Medulla oblongata (tissue), 1 donor: Measurements from ENCODE around the gene NPAS2.
A peak's percentile ranks its signal among the peaks of the same experiment; 100 is the strongest.

Source experiments
- DNase-seq: peaks from one replicate; pipeline ENCODE4 v3.0.0-alpha.2; 2015; ENCODE audit errors: extremely low spot score

The NPAS2 gene

DNA sequence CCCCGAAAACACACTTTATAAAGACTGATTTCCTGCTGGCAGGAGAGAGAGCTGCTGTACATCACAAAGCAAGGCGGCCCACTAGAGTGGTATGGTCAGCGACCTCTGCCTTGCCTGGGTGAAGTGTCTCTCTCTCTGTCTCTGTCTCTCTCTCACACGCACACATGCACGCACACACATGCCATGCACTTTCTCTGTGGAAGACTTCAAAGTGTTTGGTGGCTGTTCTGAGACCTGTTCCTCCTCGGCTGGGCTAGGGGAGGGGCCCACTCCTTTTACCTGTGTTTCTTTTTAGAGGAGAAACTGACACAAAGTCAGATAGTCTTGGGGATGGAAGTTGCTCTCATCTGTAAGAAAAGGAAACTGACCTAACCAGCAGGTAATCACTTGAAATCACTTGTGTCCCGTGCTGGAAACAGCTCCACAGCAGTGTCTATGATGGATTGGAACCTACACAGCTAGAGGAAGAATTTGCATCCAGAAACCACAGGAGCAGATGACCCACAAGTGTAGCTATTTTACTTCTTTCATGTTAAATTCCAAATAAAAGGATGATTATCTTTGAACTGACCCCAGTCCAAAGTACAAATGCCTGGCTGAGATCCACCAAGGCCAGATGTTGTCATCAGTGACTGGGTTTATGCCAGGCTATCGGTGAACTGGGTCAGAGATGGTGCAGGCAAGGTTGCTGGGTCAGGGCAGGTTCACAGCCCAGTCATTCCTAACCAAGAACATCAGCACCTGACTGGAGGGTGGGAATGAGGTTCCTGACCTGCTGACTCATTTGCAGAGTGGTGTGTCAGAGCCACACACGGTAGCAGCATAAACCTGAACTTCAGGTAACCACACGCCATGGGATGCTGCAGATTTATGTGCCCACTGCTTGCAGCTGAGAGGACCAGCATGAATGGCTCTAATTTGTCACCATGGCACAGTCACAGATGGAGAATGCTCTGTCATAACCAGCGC is 63.0 kb downstream of the NPAS2 start:
- DNase-seq = no peak

DNA sequence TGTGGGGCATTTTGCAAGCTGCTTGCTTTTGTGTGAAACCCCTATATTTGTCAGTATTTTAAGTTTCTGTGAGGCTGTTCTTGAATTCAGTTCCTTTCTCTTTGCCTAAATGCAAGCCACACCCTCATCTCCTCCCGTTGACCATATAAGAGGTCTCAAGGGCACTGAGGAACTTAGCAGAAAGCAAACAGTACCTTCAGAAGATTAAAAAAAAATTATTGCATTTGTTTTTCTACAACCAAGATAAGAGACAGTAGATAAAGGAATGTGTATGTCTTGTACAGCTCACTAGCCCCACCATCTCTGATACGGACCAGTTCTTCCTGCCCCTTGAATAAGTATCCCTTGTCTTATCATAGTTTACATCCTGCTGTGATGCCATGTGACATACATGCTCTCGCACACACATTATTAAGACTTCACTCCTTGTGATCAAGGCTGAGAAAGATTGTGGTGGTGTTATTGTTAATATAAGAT is 64.2 kb downstream of the NPAS2 start:
- no peak for DNase-seq

DNA sequence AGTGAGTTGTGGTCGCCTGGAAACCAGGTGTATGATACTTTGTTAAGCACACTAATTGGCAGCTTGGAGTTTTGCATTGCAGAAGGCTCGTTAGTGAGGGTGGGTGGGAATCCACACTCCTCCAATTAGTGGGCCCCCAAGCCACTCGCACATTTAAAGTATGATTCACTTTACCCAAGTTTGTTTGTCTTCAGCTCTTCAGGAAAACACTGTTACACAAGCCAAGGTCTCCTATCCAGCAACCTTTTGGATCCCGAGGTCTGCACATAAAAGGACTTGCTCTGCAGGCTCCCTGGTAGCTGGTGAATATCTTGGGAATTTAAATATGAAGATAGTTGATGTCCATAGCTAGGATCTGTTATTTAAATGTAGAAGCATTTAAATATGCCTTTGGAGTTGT is 66.1 kb downstream of the NPAS2 start:
- no peak for DNase-seq

DNA sequence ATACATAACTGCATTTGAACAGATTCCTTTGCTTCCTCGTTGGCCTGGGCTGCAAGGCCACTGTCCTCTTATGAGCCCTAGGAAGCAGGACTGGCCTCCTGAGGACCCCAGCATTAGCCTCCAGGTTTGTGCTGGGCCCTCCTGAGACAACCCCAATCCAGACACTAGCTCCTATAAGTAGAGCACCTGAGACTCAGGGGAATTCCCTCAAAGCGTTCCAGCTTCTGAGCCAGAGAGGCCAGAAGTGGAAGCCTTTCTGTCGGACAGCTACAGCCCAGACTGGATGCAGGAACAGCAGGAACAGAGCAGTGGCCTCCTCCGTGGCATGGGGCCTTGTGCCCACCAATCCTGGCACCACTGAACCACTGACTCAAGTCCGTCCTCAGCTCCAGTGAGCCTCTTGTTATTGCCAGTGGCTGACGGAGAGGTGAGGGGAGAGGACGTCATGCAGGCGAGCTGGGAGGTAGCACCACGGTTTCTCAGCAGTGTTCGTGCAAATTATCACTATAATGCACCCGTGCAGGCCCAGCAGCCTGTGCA is 67.2 kb downstream of the NPAS2 start:
- no peak for DNase-seq

DNA sequence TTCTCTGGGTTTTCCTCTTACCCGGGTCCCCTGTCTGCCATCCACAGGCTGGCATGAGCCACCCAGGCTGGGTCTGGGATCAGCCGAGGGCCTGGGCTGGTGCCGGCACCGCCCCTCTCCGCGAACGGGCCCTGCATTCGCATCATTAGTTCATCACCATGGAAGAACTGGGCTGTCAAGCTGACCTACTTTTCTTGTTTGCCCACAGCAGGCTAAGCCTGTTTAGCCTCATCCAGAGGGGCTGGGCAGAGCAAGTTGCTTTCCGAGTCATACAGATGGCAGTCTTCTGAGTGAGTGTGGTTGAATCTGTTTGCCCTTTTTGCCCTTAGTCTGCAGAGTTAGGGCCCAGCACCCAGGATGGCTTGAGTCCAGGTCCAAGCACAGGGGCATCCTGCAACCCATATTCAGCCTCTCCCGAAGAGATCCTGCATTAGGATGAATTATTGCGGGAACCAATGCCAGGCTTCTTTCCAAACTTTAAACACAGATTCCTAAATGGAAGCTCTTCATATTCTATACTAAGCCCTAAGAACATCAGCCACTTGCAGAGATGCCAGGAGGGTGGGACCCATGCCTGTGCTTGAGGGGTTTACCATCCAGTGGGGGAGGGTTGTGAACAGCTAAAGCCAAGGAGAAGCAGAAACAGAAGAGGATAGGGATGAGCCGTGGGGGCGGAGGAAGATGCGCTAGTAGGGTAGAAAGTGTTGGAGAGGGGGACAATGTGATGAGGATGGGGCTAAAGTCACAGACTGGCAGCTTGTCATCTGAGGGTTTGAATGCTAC is 68.0 kb downstream of the NPAS2 start:
- peak; percentile 62 for DNase-seq

DNA sequence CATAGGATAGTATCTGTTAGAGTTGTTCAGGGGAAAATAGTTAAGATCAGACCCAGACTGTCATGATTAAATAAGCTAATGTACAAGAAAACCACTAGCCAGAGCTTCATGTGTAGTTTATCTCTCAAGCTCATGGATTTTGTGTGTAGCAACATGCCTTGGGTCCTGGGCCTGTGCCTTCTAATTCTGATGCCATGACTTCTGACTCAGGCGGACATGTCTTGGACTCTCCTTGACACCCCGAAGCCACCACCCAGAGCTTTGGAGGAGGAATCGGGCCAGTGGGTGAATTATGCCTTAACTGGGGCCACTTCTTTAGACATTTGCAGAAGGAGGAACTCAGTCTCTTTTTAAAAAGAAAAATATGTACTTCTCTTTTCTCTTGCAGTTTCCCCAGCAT is 68.7 kb downstream of the NPAS2 start:
- no peak for DNase-seq

DNA sequence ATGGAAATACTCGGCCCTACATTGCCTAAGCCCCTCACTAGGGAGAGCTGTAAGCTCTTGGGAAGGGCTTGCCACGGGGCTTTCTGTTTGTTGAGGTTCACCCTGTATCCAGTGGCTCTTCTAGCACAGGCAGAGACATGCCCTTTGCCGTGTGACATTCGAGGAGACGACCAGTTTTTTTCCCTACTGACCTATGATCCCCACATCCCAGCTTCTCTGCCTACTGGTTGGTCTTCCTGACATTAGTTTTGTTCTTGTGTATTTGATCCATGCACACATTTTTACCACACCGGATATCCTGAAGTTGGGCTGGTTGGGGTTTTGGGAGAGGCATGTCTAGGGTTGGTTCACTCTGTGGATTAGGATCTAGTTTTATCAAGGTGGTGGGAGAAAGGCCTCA is 69.3 kb downstream of the NPAS2 start:
- no peak for DNase-seq

DNA sequence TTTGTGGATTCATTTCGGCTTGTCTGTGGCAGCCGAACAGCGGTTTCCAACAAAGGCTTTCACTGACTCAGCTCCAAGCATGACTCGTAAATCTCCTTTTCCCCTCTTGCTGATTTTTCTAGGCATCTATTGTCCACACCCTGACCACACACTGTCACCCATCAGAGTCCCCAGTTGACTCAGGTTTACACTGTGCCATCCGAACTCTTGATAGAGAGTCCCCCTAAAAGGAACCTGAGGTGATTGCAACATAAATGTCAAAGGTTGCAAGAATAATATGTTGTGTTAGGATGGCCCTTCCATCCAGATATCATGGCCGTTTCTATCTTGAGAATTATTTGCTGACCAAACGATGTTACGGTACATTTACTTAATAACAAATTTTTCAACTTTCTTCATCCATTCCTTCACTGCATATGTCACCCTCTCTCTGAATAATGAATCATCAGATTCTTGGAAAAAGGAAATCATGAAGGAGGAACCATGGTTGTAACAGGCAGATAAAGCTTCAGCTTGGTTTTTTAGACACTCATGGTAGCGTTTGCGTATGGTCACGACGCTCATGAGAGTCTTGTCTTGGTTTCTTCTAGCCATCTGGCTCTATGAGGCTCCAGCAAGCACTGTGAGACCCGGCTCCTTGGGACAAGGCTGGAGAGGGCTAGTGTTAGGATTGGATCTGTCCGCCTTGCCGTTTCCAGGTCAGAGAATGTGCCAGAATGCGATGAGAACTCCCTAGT is 72.1 kb downstream of the NPAS2 start:
- no peak for DNase-seq

DNA sequence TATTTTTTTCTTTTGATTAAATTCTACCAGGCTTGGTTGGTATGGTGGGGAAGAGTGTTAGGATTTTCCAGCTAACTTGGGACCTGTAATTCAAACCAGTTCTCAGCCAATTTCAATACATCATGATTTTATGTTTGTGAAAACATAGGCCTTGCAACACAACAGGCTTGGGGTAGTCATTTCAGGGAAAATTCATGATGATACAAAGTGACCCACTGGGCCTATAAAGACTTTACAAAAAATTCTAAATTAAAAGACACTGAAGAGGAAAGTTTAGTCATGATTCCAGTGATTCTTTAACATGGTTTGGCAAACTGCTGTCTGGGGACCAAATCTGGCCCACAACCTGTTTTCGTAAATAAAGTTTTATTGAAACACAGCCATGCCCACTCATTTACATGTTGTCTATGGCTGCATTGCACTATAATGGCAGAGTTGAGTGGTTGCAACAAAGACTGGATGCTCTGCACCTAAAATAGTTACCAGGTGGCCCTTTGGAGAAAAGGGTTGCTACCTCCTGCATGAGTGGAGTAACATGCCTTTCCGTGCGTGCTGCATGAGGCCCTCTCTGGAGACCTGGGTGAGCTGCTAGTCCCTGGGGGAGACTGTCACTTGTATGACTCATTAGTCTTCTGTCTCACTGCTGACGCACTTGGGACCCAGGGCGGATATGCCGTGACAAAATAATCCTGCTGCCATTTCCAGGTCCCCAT is 73.6 kb downstream of the NPAS2 start:
- DNase-seq = no peak

DNA sequence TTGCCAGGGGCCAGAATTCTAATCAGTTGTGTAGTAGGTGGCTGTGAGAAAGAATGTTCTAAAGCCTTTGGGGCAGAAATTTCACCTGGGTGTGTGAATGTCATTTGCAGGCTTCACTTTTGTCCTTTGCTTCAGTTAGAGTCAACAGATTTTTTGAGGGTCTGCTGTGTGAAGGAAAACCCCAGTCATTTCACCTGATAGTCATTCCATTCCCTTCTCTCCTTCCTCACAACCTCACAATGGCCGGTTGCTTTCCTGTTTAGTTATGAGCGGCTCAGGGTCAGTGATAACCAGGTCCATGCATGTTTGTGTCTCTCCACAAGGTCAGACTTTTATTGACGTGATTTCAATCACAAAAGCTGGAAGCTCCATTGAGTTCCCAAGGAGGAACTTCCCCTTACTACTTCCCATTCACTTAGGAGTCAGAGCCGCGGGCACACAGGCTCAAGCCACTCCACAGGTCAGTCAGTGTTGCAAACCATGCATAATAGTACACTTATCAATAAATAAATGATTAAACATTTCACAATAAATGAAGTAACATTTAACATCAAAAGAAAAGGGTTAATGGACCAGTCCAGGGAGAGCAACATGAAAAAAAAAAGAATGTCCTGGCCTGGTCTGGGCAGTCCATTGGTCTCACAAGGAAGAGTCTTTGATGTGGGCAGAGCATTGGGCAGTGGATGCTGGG is 74.3 kb downstream of the NPAS2 start:
- no peak for DNase-seq

DNA sequence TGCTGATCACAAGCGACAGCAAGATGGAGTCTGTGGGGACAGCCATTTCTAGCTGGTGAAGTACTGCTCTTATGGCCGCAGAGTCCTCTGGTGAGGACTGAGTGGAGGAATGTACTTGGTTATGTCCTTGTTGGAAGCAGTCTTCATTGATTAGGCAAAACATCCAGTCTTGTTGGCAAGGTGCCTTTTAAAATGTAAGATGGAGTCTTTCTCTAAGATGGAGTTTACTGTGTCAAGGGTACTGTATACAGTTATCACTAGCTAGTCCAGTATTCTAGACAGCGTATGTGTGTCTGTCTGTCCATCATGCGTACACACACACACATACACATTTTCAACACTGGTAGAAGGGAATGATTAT is 74.8 kb downstream of the NPAS2 start:
- DNase-seq = no peak

DNA sequence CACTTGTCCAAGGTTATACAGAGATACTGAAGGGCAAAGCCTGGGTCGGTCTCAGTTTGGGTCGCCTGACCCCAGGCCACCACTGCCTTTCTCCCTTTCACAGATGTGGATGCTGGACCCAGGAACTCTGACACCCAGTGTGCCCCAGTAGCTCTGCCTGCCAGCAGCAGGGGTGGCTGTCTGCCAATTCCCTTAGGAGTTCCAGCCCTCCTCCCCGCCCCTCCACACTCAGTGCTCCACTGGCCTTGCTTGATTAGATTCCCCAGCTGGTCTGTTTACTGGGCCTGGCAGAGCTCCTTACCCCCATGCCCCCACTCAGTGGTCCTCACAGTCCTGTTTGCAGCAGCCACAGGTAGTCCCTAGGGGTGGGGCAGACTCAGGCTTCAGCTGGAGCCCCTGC is 75.5 kb downstream of the NPAS2 start:
- peak; percentile 75 for DNase-seq

DNA sequence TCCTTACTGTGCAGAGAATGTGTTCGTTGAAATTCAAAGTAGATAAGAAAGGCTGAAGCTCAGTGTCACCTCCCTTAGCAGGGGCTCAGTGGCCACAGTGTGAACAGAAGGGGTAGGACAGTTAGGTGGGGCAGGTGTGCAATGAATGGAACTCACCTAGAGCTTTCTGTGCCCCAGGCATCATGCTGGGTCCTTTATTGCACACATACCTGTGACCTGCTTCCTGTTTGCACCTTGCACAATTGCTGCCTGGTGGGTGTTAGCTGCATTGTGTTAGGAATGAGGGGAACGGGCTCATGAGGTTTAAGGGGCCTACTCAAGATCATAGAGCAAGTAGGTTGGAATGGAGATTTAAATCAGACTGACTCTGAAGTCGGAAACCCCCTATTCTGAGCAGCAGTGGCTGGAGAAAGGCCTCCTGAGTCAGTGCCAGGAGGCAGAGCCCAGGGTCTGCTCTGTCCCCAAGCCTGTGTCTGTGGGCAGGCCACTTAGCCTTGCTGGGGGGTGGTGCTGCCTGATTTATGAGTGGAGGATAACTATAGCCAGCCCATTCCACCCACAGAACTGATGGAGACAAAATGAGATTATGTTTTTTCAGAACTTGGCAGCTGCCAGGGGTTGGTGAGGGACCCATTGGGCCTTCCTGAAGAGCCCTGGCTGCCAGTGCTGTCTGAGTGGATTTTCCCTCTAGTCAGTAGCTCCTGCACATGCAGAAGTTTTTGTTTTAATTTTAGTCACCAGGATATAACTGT is 76.2 kb downstream of the NPAS2 start:
- DNase-seq = peak; percentile 37

DNA sequence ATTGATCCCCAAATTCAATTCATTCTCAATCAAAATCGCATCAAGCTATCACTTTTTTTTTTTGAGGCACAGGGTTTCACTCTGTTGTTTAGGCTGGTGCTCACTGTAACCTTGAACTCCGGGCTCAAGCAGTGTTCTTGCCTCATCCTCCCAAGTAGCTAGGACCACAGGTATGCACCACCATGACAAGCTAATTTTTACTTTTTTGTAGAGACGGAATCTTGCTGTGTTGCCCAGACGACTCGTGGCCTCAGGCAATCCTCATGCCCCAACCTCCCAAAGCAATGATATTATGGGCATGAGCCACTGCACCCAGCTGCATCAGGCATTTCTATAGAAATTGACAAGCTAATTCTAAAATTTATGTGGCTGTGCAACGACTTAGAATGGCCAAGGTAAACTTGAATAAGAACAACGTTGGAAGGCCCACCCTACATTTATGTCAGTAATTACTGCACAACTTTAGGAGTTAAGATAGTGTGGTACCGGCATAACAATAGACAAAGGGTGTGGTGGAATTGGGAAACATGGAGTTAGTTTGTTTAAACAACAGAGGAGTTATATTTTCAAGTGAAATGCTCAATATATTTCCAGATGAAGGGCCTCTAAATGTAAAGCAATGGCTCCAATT is 78.2 kb downstream of the NPAS2 start:
- DNase-seq = no peak

DNA sequence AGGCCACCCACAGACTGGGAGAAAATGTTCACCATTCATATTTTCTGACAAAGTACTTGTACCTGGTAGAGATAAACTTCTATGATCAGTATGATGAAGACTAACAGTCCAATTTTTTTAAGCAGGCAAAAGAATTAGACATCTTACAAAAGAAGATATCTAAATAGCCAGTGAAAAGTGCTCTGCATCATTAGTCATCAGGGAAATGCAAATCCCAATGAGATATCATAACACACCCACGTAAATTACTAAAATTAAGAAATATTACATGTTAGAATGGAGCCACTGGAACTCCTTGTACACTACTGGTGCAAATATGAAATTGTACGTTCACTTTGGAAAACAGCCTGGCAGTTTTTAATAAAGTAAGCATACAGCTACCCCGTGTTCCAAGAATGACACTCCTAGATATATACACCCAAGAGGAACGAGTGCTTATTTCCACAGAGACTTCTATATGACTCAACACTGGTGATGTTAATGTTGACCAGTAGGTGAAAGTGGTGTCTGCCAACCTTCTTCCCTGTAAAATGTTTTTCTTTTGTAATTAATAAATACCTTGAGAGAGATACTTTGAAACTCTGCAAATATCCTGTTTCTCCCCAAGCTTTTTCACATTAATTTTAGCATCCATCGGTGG is 80.3 kb downstream of the NPAS2 start:
- no peak for DNase-seq

DNA sequence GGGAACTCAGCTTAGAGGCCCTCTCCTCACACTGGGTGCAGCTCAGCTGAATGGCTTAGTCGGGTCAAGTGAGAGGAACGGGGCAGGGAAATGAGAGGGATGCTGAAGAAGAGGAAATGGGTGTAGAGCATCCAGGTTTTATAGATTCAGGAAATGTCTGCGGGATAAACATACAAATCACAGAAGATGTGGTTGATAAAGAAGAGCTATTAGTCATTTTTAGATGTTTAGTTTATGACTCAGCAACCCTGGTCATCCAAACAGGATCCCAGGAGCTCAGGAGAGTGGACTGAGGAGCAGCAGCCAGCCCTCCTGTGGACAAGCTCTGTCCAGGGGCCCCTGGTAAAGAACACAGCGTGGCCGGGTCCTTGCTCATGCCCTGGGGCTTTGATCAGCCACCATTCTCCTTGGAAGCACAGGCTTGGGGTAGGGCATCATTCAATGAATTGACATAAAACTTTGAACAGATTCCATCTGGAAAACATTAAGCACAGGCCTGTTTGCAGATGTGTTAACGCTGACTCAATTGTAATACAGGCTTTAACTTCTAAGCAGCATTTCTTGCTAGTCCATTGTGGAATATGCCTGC is 83.0 kb downstream of the NPAS2 start:
- DNase-seq = no peak

DNA sequence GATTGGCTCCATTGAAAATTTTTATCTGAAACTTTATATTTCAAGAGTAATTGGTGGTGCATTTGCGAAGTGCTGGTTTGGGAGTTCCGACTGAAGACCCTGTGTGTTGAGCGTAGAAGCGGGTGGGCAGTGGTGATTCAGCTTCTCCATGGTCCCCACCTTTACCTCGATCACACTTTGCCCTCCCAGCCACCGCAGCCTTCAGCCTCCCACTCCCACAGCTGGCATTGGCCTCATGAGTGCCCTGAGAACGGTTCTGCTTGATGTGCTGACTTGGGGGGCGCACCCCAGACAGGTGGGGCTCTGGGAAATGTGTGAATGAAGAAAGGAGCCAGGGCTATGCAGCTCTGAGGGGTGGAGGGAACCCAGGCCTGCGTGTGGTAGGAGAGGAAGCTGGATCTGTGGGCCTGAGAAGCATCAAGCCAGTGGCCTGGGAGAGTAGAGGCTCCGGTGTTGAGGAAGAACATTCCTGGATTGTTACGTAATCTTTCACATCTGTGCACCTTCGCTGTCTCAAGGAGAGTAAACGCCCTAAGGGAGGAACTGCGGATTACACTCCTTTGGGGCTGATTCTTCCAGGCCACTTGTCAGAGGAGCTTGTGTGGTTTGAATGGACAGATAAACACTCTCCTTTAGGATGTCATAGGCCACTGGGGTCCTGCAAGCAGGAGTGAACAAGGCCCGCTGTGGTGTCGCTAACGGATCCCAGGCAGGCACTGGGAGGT is 83.8 kb downstream of the NPAS2 start:
- no peak for DNase-seq
